ENCODE results near the gene PRKD1.

PRKD1 gene

GRCh38 chr14:29654901-29655550 lies 272.6 kb downstream of the PRKD1 start:
- DNase-seq = no peak

- DNase-seq = no peak
These were observed 274.3 kb downstream of the PRKD1 start for GRCh38 chr14:29653303-29653702.

GRCh38 chr14:29652571-29652970 lies 275.1 kb downstream of the PRKD1 start:
- DNase-seq = no peak

- DNase-seq = no peak
These were observed 276.9 kb downstream of the PRKD1 start for GRCh38 chr14:29650554-29651269.

- DNase-seq = no peak
These were observed 278.5 kb downstream of the PRKD1 start for GRCh38 chr14:29649170-29649569.

- DNase-seq = no peak
These were observed 279.6 kb downstream of the PRKD1 start for GRCh38 chr14:29648045-29648444.

GRCh38 chr14:29645117-29645516 lies 282.5 kb downstream of the PRKD1 start:
- no peak for DNase-seq

- no peak for DNase-seq
These were observed 284.0 kb downstream of the PRKD1 start for GRCh38 chr14:29643433-29644211.

- DNase-seq = no peak
These were observed 290.2 kb downstream of the PRKD1 start for GRCh38 chr14:29637411-29637810.

GRCh38 chr14:29636870-29637269 lies 290.8 kb downstream of the PRKD1 start:
- DNase-seq = no peak

GRCh38 chr14:29630566-29631160 lies 297.0 kb downstream of the PRKD1 start:
- DNase-seq = no peak

- no peak for DNase-seq
These were observed 297.8 kb downstream of the PRKD1 start for GRCh38 chr14:29629839-29630238.

- no peak for DNase-seq
These were observed 300.5 kb downstream of the PRKD1 start for GRCh38 chr14:29627137-29627536.

- DNase-seq = no peak
These were observed 309.2 kb downstream of the PRKD1 start for GRCh38 chr14:29618323-29619067.

GRCh38 chr14:29616922-29617321 lies 310.7 kb downstream of the PRKD1 start:
- no peak for DNase-seq

GRCh38 chr14:29608861-29609260 lies 318.8 kb downstream of the PRKD1 start:
- DNase-seq = no peak

- no peak for DNase-seq
These were observed 320.5 kb downstream of the PRKD1 start for GRCh38 chr14:29607169-29607568.

GRCh38 chr14:29603696-29604095 lies 324.0 kb downstream of the PRKD1 start:
- no peak for DNase-seq

GRCh38 chr14:29601616-29602015 lies 326.0 kb downstream of the PRKD1 start:
- DNase-seq = no peak

- DNase-seq = no peak
These were observed 339.7 kb downstream of the PRKD1 start for GRCh38 chr14:29587761-29588470.

GRCh38 chr14:29587046-29587445 lies 340.6 kb downstream of the PRKD1 start:
- no peak for DNase-seq

- no peak for DNase-seq
These were observed 342.7 kb downstream of the PRKD1 start for GRCh38 chr14:29584992-29585391.

All from stimulated activated CD4-positive, alpha-beta T cell treated with anti-CD3 and anti-CD28 coated beads, Interleukin-2, amount 100 ng/mL, for 48 hours (primary cell).